Gastrocnemius medialis (tissue), 4 donors: ENCODE data around the gene C1orf94.

ENCODE experiments used
- POLR2A ChIP-seq, 2 donors: fragments of 450-650 bp; IDR thresholded peaks; one replicate each; pipeline ENCODE4 v1.6.1; 2017; ENCODE audit warnings: antibody characterized with exemption in 2 of 2, mild to moderate bottlenecking in 2 of 2, moderate library complexity in 2 of 2
- TF ChIP-seq, protein P1 (sequence below), 5 experiments: fragments of 450-650 bp in 3 of 5; fragments of 200-600 bp in 2 of 5; sonication (generic) in 2 of 5; IDR thresholded peaks in 4 of 5; conservative IDR thresholded peaks in 1 of 5; 1 replicate in 4 of 5; 2 replicates in 1 of 5; pipeline ENCODE4 v1.5.1; 2016 to 2019; ENCODE audit warnings: antibody characterized with exemption in 5 of 5, mild to moderate bottlenecking in 3 of 5, moderate library complexity in 3 of 5

DNA sequence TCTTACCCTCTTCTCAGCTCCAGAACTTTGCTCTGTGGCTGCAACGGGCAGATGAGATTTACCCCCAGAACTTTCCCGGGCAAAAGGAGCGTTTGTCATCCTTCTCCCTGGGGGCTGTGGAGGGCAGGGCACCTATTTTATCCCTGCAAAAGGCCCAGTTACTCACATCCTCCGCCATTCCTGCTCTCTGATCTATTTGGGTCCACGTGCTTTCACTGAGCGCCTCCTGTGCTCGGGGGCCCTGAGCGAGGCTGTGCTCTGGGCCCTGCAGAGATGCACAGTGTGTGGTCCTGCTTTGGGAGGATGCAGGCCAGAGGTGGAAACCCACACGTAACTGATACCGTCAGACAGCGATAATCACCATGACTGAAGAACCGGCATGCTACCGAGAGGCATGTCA, 9.3 kb upstream of the C1orf94 start:
- TF ChIP-seq POLR2A (IDR thresholded peaks at IDR 0.05), result no peak
- TF ChIP-seq, protein P1, sequence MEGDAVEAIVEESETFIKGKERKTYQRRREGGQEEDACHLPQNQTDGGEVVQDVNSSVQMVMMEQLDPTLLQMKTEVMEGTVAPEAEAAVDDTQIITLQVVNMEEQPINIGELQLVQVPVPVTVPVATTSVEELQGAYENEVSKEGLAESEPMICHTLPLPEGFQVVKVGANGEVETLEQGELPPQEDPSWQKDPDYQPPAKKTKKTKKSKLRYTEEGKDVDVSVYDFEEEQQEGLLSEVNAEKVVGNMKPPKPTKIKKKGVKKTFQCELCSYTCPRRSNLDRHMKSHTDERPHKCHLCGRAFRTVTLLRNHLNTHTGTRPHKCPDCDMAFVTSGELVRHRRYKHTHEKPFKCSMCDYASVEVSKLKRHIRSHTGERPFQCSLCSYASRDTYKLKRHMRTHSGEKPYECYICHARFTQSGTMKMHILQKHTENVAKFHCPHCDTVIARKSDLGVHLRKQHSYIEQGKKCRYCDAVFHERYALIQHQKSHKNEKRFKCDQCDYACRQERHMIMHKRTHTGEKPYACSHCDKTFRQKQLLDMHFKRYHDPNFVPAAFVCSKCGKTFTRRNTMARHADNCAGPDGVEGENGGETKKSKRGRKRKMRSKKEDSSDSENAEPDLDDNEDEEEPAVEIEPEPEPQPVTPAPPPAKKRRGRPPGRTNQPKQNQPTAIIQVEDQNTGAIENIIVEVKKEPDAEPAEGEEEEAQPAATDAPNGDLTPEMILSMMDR (IDR thresholded peaks at IDR 0.05 in 4 of 5, conservative IDR thresholded peaks at IDR 0.05 in 1 of 5), result no peak
